Measurements from ENCODE around the gene SMARCA5.

Gene SMARCA5

GRCh38 chr4:143538979-143539669 lies 25.6 kb downstream of the SMARCA5 start:
- DNase-seq, result no peak

- no peak for DNase-seq
Measured at GRCh38 chr4:143539670-143540023, 26.1 kb downstream of the SMARCA5 start.

- no peak for DNase-seq
Measured at GRCh38 chr4:143549928-143550327, 36.4 kb downstream of the SMARCA5 start.

GRCh38 chr4:143554728-143555597 lies 41.5 kb downstream of the SMARCA5 start:
- no peak for DNase-seq

GRCh38 chr4:143555676-143556075 lies 42.2 kb downstream of the SMARCA5 start:
- DNase-seq, result no peak

- no peak for DNase-seq
Measured at GRCh38 chr4:143558286-143558685, 44.8 kb downstream of the SMARCA5 start.

GRCh38 chr4:143558823-143559756 lies 45.6 kb downstream of the SMARCA5 start:
- peak; percentile 62 for DNase-seq

GRCh38 chr4:143559757-143560147 lies 46.2 kb downstream of the SMARCA5 start:
- DNase-seq, result no peak

- no peak for DNase-seq
Measured at GRCh38 chr4:143564472-143564871, 51.0 kb downstream of the SMARCA5 start.

- DNase-seq, result no peak
Measured at GRCh38 chr4:143575331-143575730, 61.8 kb downstream of the SMARCA5 start.

- no peak for DNase-seq
Measured at GRCh38 chr4:143581331-143581946, 67.9 kb downstream of the SMARCA5 start.

- no peak for DNase-seq
Measured at GRCh38 chr4:143585548-143585947, 72.0 kb downstream of the SMARCA5 start.

GRCh38 chr4:143586080-143586479 lies 72.6 kb downstream of the SMARCA5 start:
- no peak for DNase-seq

- no peak for DNase-seq
Measured at GRCh38 chr4:143587703-143588102, 74.2 kb downstream of the SMARCA5 start.

GRCh38 chr4:143597276-143597675 lies 83.8 kb downstream of the SMARCA5 start:
- no peak for DNase-seq

- DNase-seq, result no peak
Measured at GRCh38 chr4:143598816-143599215, 85.3 kb downstream of the SMARCA5 start.

- no peak for DNase-seq
Measured at GRCh38 chr4:143599827-143600226, 86.3 kb downstream of the SMARCA5 start.

- DNase-seq, result no peak
Measured at GRCh38 chr4:143606480-143606879, 93.0 kb downstream of the SMARCA5 start.

Measured in activated CD4-positive, CD25-positive, alpha-beta regulatory T cell treated with anti-CD3 and anti-CD28 coated beads, Interleukin-2, amount 50 U/mL, for 72 hours (primary cell).